ENCODE measurements around the gene CCSER1.
"Not testable (repeated sequence)": the region's sequence is repeated elsewhere in the genome, so short reads cannot be mapped to it uniquely, and the experiment has no call there.

The CCSER1 gene

DNA sequence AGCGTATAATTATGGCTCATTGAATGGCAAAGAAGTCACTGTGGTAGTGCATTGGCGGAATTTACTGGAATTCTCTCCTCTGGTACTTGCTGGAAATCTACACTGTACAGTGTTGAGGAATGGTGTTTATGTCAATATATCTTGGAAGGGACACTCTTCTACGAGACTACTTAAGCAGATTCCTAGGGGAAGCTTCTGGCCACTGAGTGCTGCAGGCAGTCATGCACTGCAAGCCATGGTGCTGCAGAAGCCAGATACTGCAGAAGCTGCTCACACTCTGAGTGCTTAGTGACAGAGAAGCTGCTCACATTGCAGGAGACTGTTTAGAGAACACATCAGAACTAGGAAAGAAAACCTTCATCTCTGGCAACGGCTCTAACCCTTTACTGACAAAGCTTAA is 725.0 kb downstream of the CCSER1 start:
- DNase-seq: no peak

DNA sequence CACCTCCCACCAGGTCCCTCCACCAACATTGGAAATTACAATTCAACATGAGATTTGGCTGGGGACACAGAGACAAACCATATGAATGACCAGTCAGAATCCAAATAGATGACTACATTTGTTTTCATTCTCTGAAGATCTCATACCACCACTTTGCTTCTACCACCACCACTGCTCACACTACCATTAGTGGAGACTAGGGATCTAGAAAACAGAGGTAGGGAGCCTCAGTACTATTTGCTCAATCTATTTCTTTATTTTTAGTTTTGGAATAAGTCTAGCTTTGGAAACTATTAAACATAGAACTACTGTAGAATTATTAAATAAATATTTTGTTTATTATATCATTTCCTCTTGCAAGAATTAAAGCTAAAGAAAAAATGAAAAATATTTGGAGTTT is 727.9 kb downstream of the CCSER1 start:
- no peak for DNase-seq

DNA sequence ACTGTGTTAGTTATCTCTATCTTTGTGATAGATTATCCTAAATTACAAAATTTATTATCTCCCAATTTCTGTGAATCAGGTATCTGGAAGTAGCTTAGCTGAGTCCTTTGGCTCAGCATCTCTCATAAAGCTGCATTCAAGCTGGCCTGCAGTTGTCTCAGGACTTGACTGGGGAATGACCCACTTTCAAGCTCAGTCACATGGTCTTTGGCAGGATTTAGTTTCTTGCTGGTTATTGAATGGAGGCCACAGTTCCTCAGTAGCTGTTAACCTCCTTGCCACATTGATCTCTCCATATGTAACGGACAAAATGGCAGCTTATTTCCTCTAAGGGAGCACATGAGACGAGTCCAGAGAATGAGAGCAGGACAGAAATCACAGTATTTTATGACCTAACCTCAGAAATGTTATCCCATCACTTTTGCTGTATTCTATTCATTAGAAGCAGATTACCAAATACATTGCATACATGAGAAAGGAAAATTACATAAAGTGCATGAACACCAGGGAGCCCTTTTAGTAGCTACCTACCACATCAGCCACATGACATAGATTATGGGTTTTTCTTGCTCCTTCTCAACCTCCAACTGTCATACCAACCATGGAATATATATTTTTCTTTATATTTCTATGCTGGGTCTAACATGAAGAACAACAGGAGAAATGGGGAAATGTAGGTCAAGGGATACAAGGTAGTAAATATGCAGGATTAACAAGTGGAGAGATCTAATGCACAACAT is 730.1 kb downstream of the CCSER1 start:
- no peak for DNase-seq

DNA sequence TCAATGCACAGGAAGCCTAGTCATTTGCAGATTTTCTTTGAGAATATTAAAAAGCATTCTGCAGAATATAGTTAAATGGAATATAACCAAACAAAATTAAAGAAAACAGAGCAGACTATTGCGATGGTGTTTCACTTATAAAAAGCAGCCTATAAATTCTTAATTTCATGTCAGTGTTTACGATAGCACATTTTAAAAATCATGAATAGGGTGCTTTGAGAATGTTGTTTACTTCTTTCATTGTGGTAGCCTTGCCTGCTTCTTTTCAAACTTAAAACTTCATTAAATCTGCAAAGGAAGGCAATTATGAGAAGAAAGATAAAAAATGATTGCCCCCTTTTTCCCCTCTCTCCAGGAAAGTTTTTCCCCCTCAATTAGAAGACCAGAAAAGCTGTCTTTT is 748.6 kb downstream of the CCSER1 start:
- DNase-seq: no peak

DNA sequence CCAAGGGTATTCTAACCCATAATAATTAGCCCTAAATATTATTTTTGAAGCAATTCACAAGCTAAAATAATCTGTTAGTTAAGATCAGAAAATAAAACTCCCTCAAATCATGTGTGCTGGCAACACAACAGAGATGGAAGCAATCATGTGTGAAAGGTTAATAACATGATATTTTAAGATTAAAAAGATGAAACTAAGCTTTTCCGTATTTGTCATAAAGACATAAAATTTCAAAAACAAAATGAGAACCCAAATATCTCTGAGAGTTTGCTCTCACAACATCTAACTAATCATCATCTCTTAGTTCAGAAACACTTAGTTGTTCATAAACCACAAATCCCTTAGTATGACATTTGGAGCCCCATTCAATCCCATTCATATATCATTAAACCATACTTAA is 749.1 kb downstream of the CCSER1 start:
- DNase-seq: no peak

DNA sequence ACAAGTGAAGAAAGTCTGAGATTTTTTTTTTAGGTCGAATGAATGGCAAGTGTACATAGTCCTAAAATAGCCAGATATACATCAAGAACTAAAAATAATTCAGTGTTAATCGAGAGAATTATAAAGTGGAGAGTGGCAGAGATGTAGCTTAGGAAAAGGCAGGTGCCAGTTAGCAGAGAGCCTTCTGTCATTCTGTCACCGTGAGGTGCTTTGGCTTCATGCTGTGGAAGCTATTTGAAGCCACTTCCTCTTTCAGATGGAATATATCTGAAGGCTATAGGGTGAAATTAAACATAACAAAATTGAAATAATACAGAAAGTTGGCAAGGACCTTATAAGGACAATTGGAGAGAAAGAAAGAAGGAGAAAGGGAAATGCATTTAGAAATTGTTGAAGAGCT is 756.3 kb downstream of the CCSER1 start:
- no peak for DNase-seq

DNA sequence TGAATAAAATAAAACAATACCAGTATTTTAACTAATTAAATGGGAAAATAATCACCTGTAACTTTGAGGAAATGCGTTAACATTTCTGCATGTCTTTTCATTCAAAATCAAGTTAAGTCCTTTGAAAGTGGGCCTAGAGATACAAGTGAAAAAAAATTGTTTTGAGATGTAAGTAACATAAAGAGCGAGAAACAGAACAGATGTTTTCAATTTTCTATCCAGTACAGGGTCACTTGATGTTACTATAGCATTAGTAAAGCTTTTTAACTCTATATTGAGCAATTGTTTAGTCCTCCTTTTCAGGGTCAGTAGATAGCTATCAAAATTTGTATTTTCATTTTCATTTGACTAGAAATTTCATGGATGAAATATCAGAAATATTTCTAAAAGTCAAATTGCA is 761.4 kb downstream of the CCSER1 start:
- no peak for DNase-seq

DNA sequence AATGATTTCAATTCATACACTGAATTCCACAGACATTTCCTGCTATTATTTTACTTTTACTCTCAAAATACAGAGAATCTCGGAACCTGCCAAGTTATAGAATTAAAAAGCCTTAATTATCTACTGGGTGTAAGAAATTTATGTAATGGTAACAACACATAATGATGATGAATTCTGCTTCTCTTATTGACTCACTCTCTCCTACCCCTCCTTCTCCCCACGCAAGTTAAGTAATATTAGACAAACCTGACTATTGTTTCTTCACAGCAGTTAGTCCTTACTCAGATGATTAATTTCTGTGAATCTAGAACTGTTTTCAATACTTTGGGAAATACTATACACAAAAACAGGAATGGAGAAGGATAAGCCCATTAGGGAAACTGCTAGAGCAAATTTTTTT is 762.0 kb downstream of the CCSER1 start:
- DNase-seq: no peak

DNA sequence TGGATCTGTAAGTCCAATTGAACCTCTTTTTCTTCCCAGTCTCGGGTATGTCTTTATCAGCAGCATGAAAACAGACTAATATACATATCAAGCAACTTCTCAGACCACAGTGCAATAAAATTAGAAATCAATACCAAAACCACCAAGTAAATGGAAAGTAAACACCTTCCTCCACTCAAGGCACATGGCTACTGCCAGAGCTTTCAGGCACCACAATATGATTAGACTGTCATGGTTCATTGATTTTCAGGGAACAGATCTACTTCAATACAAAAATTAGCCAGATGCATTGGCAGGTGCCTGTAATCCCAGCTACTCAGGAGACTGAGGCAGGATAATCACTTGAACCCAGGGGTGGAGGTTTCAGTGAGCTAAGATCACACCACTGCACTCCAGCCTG is 776.2 kb downstream of the CCSER1 start:
- not testable (repeated sequence) for DNase-seq

DNA sequence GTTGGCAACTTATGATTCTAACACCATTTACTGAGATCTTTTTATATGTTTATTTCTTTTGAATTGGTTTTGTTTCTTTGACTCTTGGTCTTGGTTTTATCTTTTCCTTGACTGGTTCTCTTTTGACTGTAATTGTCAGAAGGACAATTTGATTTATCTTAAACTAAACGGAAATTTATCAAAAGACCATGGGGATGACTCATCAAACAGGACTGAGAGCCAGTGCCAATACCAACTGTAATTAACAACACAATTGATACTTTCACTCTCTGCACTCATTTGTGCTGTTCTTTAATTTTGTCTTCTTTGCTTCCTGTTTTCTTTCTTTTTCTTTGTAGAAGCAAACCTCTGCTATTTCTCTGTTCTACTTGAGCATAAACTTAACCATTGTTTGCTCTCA is 776.8 kb downstream of the CCSER1 start:
- DNase-seq: no peak

DNA sequence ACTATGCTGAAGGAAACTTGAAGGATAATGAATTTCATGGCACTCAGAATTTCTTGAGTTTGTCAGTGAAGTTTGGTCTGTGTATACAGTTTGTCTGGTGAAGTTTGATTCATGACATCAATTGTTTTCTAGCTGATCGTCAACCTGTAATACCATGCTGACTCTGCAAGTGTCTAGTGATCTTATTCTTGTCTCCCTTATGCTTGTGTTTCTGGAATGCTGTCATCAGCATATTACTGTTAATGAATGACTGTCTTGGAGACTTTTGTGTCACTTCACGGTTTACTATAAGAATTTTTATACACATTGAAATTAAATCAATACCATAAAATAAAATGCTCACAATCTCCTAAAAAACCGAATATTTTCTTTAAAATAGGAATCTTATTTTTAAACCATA is 779.0 kb downstream of the CCSER1 start:
- DNase-seq: no peak

DNA sequence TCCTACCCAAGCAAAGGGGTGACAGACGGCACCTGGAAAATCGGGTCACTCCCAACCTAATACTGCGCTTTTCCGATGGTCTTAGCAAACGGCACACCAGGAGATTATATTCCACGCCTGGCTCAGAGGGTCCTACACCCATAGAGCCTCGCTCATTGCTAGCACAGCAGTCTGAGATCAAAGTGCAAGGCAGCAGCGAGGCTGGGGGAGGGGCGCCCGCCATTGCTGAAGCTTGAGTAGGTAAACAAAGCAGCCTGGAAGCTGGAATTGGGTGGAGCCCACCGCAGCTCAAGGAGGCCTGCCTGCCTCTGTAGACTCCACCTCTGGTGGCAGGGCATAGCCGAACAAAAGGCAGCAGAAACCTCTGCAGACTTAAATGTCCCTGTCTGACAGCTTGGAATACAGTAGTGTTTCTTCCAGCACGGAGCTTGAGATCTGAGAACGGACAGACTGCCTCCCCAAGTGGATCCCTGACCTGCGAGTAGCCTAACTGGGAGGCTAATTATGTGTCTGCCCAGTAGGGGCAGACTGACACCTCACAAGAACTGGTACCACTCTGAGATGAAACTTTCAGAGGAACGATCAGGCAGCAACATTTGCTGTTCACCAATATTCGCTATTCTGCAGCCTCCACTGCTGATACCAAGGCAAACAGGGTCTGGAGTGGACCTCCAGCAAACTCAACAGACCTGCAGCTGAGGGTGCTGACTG is 784.7 kb downstream of the CCSER1 start:
- DNase-seq: not testable (repeated sequence)

DNA sequence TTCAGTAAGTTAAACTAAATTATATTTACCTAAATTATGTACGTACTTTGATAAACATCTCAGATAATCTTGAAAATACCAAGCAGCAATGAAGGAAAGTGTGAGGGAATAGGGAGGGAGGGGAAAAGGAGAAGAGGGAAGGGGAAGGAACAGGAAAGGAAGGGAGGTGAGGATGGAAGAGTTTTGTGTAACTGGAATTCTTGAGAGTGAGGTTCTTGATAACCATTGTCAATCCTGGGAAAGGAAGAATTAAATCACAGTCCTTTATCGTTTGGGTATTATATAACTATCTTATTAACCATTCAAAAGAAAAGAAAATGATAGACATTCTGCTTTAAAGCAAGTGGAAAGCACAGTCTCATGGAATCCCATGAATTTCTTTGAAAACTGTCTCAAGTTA is 795.0 kb downstream of the CCSER1 start:
- DNase-seq: no peak

DNA sequence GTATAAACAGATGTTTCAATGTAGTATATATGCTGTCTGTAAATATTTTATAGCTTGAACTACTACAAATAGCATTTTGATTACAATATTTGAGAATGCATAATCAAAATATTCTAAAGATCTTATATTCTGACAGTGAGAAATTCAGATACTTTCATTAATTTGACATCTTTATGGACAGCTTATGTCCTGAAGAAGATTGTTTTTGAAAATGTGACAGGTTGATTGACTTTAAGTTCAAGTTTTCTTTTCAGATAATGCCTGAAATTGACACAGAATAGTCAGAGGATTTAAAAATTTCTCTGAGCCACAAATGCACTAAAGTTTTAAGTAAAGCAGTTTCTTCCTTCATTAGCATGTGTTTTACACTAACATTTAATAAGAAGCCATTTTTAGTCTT is 799.8 kb downstream of the CCSER1 start:
- DNase-seq: no peak

DNA sequence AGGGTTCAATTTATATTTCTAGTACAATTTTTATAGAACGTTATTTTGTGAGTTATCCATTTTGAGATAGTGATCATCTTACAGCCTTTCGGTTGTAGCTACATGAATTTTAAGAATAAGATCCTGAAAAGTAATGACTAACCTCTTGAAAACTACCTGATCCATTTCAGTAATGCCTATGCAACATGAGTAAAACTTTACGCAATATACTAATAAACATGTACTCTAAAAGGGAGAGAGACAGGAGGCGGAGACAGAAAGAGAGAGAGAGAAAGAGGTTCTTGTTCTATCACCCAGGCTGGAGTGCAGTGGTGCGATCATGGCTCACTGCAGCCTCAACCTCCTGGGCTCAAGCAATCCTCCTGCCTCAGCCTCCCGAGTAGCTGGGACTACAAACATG is 816.1 kb downstream of the CCSER1 start:
- DNase-seq: no peak

DNA sequence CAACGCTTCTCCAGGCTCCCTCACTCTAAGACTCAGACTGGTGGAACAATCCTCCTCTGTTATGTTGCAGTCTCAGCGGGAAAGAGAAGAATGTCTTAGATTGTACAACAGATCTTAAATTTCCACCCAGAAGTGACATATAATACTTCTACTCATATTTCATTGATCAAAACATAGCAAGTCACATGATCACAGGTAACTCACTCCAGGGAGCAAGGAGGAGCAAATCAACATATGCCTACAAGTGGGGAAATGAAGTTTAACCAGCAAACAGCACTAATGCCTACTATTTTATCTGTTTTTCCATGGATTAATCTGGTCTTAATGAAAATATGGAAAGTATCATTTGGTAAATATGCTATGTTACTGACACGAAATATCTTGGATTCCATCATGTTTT is 819.8 kb downstream of the CCSER1 start:
- no peak for DNase-seq

DNA sequence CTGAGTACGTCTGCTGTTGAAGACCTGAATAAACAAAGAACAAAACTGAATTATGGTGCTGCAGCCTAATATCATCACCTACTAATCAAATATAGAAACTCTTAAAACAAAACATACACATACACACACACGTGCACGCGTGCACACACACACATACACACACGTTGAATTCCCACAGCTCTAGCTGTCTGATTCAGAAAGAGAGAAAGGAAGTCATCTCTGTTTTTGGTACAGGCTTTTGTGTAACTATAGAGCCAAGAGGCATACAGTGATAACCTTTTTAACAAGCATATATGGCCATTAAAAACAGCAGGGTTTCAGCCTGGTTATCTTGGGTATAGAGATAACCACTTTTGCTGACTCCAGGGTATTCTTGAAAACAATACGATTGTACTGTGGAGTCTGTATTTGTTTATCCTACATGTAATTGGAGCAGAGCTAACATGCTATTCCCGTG is 823.2 kb downstream of the CCSER1 start:
- DNase-seq: no peak

DNA sequence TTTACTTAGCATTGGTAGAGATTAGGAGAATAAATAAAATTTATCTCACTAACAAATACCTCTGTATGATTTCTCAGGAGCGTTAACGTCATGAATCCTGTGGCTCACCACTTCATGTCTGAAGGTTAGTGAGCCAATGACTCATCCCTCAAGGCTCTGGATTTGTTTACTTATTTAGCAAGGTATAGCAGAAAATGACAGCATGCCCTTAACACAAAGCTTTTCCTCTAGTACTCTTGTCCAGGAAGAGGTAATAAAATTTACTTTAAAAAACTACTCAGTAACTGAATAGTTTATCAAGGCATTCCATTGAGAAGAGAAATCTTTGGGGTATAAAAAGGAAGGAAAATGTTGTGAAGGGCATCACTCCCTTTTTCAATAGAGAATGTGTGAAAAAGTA is 823.8 kb downstream of the CCSER1 start:
- DNase-seq: no peak

DNA sequence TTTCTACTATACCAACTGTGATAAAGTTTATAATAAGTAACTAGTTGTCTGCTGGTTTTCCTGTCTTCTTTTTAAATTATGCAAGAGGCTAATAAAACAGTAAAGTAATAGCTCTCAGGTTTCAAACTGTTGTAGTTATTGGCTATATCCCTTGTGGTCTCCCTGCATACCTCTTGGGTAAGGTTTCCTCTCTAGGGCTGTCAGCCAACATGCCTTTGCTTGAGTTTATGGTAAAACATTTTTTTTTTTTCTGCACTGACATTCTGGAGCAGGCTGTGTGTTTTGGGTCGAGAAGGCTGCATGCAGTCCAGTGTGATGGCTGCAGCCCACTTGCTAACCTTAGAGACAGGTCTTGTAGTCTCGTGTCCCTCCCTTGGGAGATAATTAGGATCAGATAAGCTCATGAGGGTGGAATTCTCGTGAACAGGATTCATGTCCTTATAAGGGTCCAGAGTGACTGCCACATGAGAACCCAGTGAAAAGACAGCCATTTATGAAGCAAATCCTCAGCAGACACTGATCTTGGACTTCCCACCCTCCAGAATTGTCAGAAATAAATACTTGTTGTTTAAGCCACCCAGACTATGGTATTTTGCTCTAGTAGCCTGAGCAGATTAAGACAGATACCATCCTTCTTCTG is 831.2 kb downstream of the CCSER1 start:
- no peak for DNase-seq

DNA sequence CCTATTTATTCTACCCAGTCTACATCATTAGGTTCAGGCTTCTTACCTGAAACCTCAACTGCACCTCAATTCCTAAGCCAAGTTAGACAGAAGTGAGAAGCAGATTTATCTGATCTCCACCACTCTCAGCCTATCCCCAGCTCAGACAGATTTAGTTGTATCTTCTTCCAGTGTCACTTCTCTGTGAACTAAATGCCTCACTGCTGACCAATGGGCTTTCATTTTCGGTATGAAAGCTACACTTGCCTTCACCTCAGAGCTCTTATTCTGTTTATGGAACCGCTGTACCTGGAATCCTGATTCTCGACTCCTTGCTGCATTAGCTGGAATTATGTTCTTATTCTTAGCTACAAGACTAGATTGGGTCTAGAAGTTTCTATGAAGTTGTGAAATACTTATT is 833.2 kb downstream of the CCSER1 start:
- DNase-seq: no peak

DNA sequence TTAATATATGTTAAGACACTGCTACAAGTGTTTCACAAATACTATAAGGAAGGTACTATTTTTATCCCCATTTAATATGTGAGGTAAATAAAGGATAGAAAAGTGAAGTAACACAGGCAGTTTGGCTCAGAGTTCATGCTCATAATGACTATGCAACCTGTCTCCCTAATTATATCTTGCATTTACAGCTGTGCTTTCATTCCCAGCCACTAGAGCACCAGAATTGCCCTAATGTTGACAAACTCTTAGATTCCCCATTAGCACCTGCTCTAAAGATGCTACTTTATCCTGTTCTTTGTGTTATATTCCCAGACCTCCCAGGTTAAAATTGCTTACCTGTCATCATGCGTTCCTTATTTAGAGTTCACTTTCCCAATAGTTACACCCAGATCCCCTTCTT is 833.6 kb downstream of the CCSER1 start:
- no peak for DNase-seq

DNA sequence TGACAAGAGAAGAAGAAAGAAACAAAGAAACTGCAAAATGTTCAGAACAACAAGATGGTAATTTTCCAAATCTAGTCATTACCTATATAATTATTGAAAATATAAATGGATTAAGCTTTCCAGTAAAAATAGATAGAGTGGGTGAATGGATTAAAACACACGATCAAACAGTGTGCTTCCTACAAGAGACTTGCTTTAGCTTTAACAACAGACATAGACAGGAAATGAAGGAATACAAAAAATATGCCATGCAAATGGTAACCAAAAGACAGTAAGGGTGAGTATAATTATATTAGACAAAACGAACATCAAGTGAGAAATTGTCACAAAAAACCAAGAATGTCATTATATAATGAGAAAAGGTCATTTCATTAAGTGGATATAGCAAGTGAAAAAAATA is 842.8 kb downstream of the CCSER1 start:
- DNase-seq: no peak

DNA sequence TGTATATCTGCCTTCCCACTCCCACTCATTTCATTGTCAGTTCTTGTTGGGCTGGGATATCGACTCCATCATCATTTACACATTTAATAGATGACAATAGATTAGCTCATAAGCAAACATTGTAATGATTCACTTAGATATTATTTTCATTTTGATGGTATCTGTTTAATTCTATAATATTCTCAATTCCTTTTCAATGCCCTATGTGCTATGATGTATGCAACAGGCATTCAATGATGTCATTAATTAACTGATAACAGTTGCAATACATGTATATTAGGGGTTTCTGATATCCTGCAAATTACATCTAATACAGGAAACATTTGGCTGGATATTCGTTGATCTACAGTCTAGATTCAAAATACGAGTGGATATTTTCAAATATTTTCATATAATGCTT is 850.5 kb downstream of the CCSER1 start:
- DNase-seq: no peak

DNA sequence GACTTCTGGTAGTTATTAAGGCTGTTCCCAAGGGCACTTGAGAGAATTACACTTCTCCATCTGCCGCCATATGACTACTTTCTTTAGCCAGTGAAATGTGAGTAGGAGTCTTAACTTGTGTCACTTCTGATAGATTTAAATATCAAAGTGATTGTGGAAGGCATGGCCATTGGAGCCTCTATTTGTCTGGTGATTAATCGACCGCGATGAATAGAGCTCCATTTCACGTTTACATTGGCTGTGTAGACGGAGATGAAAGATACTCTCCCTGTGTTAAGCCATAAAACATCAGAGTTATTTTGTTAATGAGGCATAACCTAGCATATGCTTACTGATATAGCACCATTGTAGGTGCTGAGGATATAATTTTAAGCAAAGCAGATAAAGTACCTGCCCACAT is 852.4 kb downstream of the CCSER1 start:
- DNase-seq: no peak

All from inflammatory macrophage treated with lipopolysaccharide for 4 hours (primary cell).